IMR-90 (cell line): ENCODE measurements around the gene GRIA4. TPM values are rescaled to one million over a fixed set of nuclear protein-coding genes. Genes with fewer than 3 reads are reported as not detected.

Experiments
- ATAC-seq: fragments of 200-7000 bp; cut with Tn5 transposase; 2 replicates; pipeline ENCODE4 v1.9.1; 2020; ENCODE audit warnings: low read depth, mild to moderate bottlenecking, moderate library complexity
- BruUV-seq: library from RNA; stranded (reverse); fragments of 400-500 nt; replicated peaks from 2 replicates; lab custom pipeline; 2021; lab: Mats Ljungman, UMichigan
- CTCF ChIA-PET: fragments of 300-600 bp; formaldehyde crosslinking; extraction: SDS; loops from one replicate; lab custom pipeline; 2021; ENCODE audit warnings: antibody characterized with exemption; lab: Yijun Ruan, JAX
- POLR2A ChIA-PET: fragments of 300-600 bp; sonication (Branson Sonifier 250); formaldehyde crosslinking; loops from one replicate; lab custom pipeline; 2022; ENCODE audit warnings: antibody characterized with exemption; ENCODE audit not compliant: unreplicated experiment; lab: Charles Lee
- DNase-seq: peaks from one replicate; pipeline ENCODE4 v3.0.0; 2013
- H2AFZ ChIP-seq: replicated peaks from 2 replicates; pipeline ENCODE3; 2013; ENCODE audit warnings: low read length, mild to moderate bottlenecking; ENCODE audit not compliant: poor library complexity
- H2AK5ac ChIP-seq: 2 replicates; pipeline ENCODE4 v1.6.1; 2013; ENCODE audit warnings: low read depth, low read length, inconsistent platforms
- H2AK9ac ChIP-seq: replicated peaks from 2 replicates; pipeline ENCODE3; 2013; ENCODE audit warnings: mild to moderate bottlenecking, low read depth, low read length, moderate library complexity; ENCODE audit not compliant: poor library complexity
- H2BK120ac ChIP-seq: 2 replicates; pipeline ENCODE4 v1.6.1; 2013; ENCODE audit warnings: low read depth, low read length, inconsistent platforms
- H2BK15ac ChIP-seq: 3 replicates; pipeline ENCODE4 v1.6.1; 2013; ENCODE audit warnings: low read depth, low read length, inconsistent platforms
- H2BK20ac ChIP-seq: 2 replicates; pipeline ENCODE4 v1.6.1; 2013; ENCODE audit warnings: low read depth, mild to moderate bottlenecking, inconsistent platforms, low read length, moderate library complexity
- H2BK5ac ChIP-seq: 2 replicates; pipeline ENCODE4 v1.6.1; 2013; ENCODE audit warnings: mild to moderate bottlenecking, low read depth, low read length, inconsistent platforms; ENCODE audit not compliant: poor library complexity, severe bottlenecking
- H3K14ac ChIP-seq: replicated peaks from 2 replicates; pipeline ENCODE4 v1.6.1; 2013; ENCODE audit warnings: low read depth, low read length, inconsistent platforms
- H3K18ac ChIP-seq: 2 replicates; pipeline ENCODE4 v1.6.1; 2013; ENCODE audit warnings: low read depth, low read length, control low read depth
- H3K23ac ChIP-seq: 2 replicates; pipeline ENCODE4 v1.6.1; 2013; ENCODE audit warnings: low read depth, low read length, inconsistent platforms
- H3K27ac ChIP-seq: 2 replicates; pipeline ENCODE4 v1.5.1; 2013; ENCODE audit warnings: mild to moderate bottlenecking, control low read depth, low read length; ENCODE audit not compliant: insufficient read depth
- H3K27me3 ChIP-seq: 2 replicates; pipeline ENCODE4 v1.6.1; 2013; ENCODE audit warnings: low read length; ENCODE audit not compliant: control insufficient read depth, insufficient read depth
- H3K36me3 ChIP-seq: 2 replicates; pipeline ENCODE4 v1.6.1; 2013; ENCODE audit warnings: low read length, mixed read lengths; ENCODE audit not compliant: control insufficient read depth, insufficient read depth
- H3K4ac ChIP-seq: 2 replicates; pipeline ENCODE4 v1.6.1; 2013; ENCODE audit warnings: low read depth, low read length, inconsistent platforms
- H3K4me1 ChIP-seq: 2 replicates; pipeline ENCODE4 v1.6.1; 2013; ENCODE audit warnings: low read length, mixed read lengths; ENCODE audit not compliant: control insufficient read depth, insufficient read depth
- H3K4me2 ChIP-seq: 2 replicates; pipeline ENCODE4 v1.6.1; 2013; ENCODE audit warnings: low read depth, mild to moderate bottlenecking, control low read depth, low read length, moderate library complexity
- H3K4me3 ChIP-seq: 2 replicates; pipeline ENCODE4 v1.5.1; 2013; ENCODE audit warnings: low read depth, mild to moderate bottlenecking, control low read depth, low read length, moderate library complexity; ENCODE audit not compliant: insufficient read depth
- H3K56ac ChIP-seq: 2 replicates; pipeline ENCODE4 v1.6.1; 2013; ENCODE audit warnings: low read length, inconsistent platforms; ENCODE audit not compliant: insufficient read depth; ENCODE audit errors: extremely low read depth
- H3K79me1 ChIP-seq, 2 experiments: 2 replicates each; pipeline ENCODE4 v1.6.1; 2013; ENCODE audit warnings: low read length in 2 of 2, inconsistent platforms in 1 of 2, low read depth in 1 of 2
- H3K9ac ChIP-seq: 2 replicates; pipeline ENCODE4 v1.6.1; 2013; ENCODE audit warnings: low read depth, low read length, control low read depth
- H3K9me1 ChIP-seq: 2 replicates; pipeline ENCODE4 v1.6.1; 2013; ENCODE audit warnings: low read length, inconsistent platforms; ENCODE audit not compliant: insufficient read depth
- H3K9me3 ChIP-seq: 2 replicates; pipeline ENCODE4 v1.6.1; 2013; ENCODE audit warnings: low read length; ENCODE audit not compliant: control insufficient read depth, insufficient read depth
- H4K20me1 ChIP-seq: 2 replicates; pipeline ENCODE4 v1.6.1; 2013; ENCODE audit warnings: low read length, inconsistent platforms; ENCODE audit not compliant: insufficient read depth
- H4K5ac ChIP-seq: 2 replicates; pipeline ENCODE4 v1.6.1; 2013; ENCODE audit warnings: mild to moderate bottlenecking, low read depth, low read length, control low read depth
- H4K8ac ChIP-seq, 2 experiments: 2 replicates each; pipeline ENCODE4 v1.6.1; 2013; ENCODE audit warnings: low read depth in 2 of 2, low read length in 2 of 2, control low read depth in 1 of 2, inconsistent platforms in 1 of 2
- H4K91ac ChIP-seq: 2 replicates; pipeline ENCODE4 v1.6.1; 2013; ENCODE audit warnings: low read depth, low read length, inconsistent platforms; ENCODE audit not compliant: insufficient read depth
- POLR2A ChIP-seq: IDR thresholded peaks from 2 replicates; pipeline ENCODE4 v1.6.1; 2012; ENCODE audit warnings: mild to moderate bottlenecking, low read depth, low read length
- WGBS, 2 experiments: methylation state at CpG; one replicate each; pipeline versions ENCODE4 v1.1.5 to v1.1.7; 2013; ENCODE audit warnings: missing lambda C conversion rate in 2 of 2; ENCODE audit not compliant: insufficient read length in 1 of 2; ENCODE audit errors: extremely low coverage in 2 of 2; 5-methylcytosine and 5-hydroxymethylcytosine counted together
- dilution Hi-C: fragments of 300-500 bp; cut with HindIII; formaldehyde crosslinking; loops from one replicate; pipeline ENCODE4 v1.14.3; 2018; ENCODE audit warnings: low sequenced_read_pairs; ENCODE audit not compliant: unreplicated experiment
- in situ Hi-C: fragments of 300-500 bp; cut with MboI; formaldehyde crosslinking; loops from 3 replicates; pipeline ENCODE4 v1.14.3; 2019; ENCODE audit warnings: low sequenced_read_pairs, inconsistent platforms, mixed read lengths
- intact Hi-C: fragments of 100-400 bp; cut with micrococcal nuclease; formaldehyde crosslinking; loops from 2 replicates; pipeline ENCODE4 v1.10.0; 2022
- polyA plus RNA-seq, 3 experiments: library from polyadenylated mRNA; depleted of rRNA; stranded (reverse); fragments of >200 nt; gene quantifications; 2 replicates each; pipeline ENCODE4 v1.2.3, GENCODE V29; 2012; ENCODE audit warnings: low replicate concordance in 1 of 3
- total RNA-seq: library from RNA; depleted of rRNA; stranded (reverse); fragments of >200 nt; gene quantifications from 2 replicates; pipeline ENCODE4 v1.2.3, GENCODE V29; 2012

Gene GRIA4
- total and polyA plus RNA-seq, 2 of the 4 experiments (the other 2 are of a cell fraction), result 0.36 to 1.0 TPM

GRCh38 chr11:105732611-105733010 is 122.7 kb downstream of the GRIA4 start:
- TF ChIP-seq POLR2A, result no peak
- Histone ChIP-seq H2AK9ac (no peak overlapping the region), H3K18ac (no peak overlapping the region), H3K27ac (no peak overlapping the region), H3K23ac (no peak overlapping the region), H4K5ac (no peak overlapping the region), H3K4me3 (no peak overlapping the region), H4K8ac (no peak overlapping the region), H2AFZ (no peak overlapping the region), H2BK5ac (no peak overlapping the region), H4K20me1 (no peaks in the 10 kb centered on the region), H2BK120ac (no peak overlapping the region), H2BK15ac (no peak overlapping the region), H3K9me3 (no peaks in the 10 kb centered on the region), H3K4me1 (no peaks in the 10 kb centered on the region), H3K4ac (no peak overlapping the region), H3K27me3 (no peaks in the 10 kb centered on the region), H3K9ac (no peak overlapping the region), H3K14ac (no peak overlapping the region), H4K91ac (no peak overlapping the region), H3K9me1 (no peaks in the 10 kb centered on the region), H3K56ac (no peak overlapping the region), H2BK20ac (no peak overlapping the region), H3K79me1 (no peaks in the 10 kb centered on the region), H3K36me3 (no peaks in the 10 kb centered on the region), H2AK5ac (no peak overlapping the region), H3K4me2 (no peak overlapping the region)
- DNase-seq, result peak; percentile 23
- dilution Hi-C loops, result no loop called here
- no TSS peak for BruUV-seq
- ChIA-PET POLR2A (no interaction called here), CTCF (interaction anchor here (0.6 kb wide), 1 partner anchor 360 kb away, joined by 3 read pairs; no protein-coding TSS in a partner anchor)
- ATAC-seq, result no peak; the same call in 1 of the 2 replicates
- in situ Hi-C loops, result no loop called here
- intact Hi-C loops, result no loop called here
- WGBS, 2 experiments, result 83% methylated on average over 1 of the region's 3 CpGs; no CpG with 5 or more reads in 1 of the 2 experiments
